Activated CD4-positive, alpha-beta T cell treated with anti-CD3 and anti-CD28 coated beads for 36 hours (primary cell): ENCODE results near the gene ATXN1. TPM values are rescaled to one million over a fixed set of nuclear protein-coding genes. Genes with fewer than 3 reads are reported as not detected.
A peak's percentile ranks its signal among the peaks of the same experiment; 100 is the strongest.

ENCODE experiments used
- ATAC-seq: fragments of 200-7000 bp; cut with Tn5 transposase; one replicate; pipeline ENCODE4 v1.10.0; 2021; ENCODE audit warnings: mild to moderate bottlenecking, moderate library complexity
- CTCF ChIA-PET: fragments of 350-600 bp; sonication (Branson Sonifier 250); formaldehyde crosslinking; loops from one replicate; lab custom pipeline; 2021; ENCODE audit warnings: antibody characterized with exemption; lab: Charles Lee
- POLR2A ChIA-PET: fragments of 350-600 bp; sonication (Branson Sonifier 250); formaldehyde crosslinking; loops from one replicate; lab custom pipeline; 2021; ENCODE audit warnings: antibody characterized with exemption, inconsistent platforms; lab: Charles Lee
- DNase-seq: peaks from one replicate; pipeline ENCODE4 v3.0.0-alpha.2; 2020
- H3K27ac Mint-ChIP-seq: one replicate; pipeline ENCODE4 v1.8.0; 2021; ENCODE audit warnings: mixed read lengths
- H3K27me3 Mint-ChIP-seq: one replicate; pipeline ENCODE4 v1.8.0; 2021; ENCODE audit warnings: mixed read lengths
- H3K36me3 Mint-ChIP-seq: one replicate; pipeline ENCODE4 v1.8.0; 2021; ENCODE audit warnings: low read depth, mixed read lengths
- H3K4me1 Mint-ChIP-seq: one replicate; pipeline ENCODE4 v1.8.0; 2021; ENCODE audit warnings: mixed read lengths
- H3K4me3 Mint-ChIP-seq: one replicate; pipeline ENCODE4 v1.8.0; 2021; ENCODE audit warnings: mild to moderate bottlenecking, moderate library complexity, mixed read lengths
- H3K9me3 Mint-ChIP-seq: one replicate; pipeline ENCODE4 v1.8.0; 2021; ENCODE audit warnings: low read depth, mixed read lengths
- intact Hi-C, 2 experiments: fragments of 100-400 bp; cut with DNase I in 1 of 2; cut with micrococcal nuclease in 1 of 2; formaldehyde crosslinking; loops; one replicate each; pipeline versions ENCODE4 v1.14.2 to v1.15.1; 2022 to 2024; cut with DNase I, micrococcal nuclease
- total RNA-seq, 2 experiments: library from RNA; stranded (reverse); gene quantifications; one replicate each; pipeline ENCODE4 v1.2.3, GENCODE V29; 2021

ATXN1 gene
- total RNA-seq, 2 experiments from 2014 or later: 19.8 to 22.8 TPM

DNA sequence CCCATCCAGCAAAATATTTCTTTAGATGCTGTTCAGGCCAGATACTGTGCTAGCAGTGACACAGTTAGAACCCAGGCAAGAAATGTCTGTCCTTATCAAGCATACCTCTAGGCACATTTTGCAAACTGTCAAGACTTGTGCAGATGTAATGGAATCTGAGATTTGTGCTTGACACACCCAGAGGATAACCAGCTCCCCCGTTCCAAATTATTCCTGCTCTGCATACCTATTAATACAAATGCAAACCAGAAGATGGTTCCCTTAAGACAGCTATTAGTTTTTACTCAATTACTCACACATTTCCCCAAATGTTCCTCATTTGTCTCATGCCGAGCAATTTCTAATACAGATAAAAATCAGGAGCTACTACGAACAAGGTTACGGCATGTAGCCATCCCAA, 40.4 kb downstream of the ATXN1 start:
- ChIA-PET CTCF (interaction anchor here (0.6 to 1.4 kb wide), 5 partner anchors 11 to 210 kb away, joined by 3 to 7 read pairs (median 3); no protein-coding TSS in a partner anchor), POLR2A (interaction anchor here (1.5 kb wide), 1 partner anchor 22 kb away, joined by 3 read pairs; no protein-coding TSS in a partner anchor)
- no peaks in the 10 kb centered on the region for H3K27me3 Mint-ChIP-seq
- peaks cover 38% of the 10 kb centered on the region for H3K4me1 Mint-ChIP-seq
- DNase-seq: no peak
- no peak overlapping the region for H3K4me3 Mint-ChIP-seq
- ATAC-seq: no peak
- H3K9me3 Mint-ChIP-seq: no peaks in the 10 kb centered on the region
- H3K27ac Mint-ChIP-seq: no peak overlapping the region
- intact Hi-C loops: loop anchor here in 1 of 2 experiments (5.0 kb wide), 1 partner anchor 39 kb away; no protein-coding TSS in a partner anchor
- peaks cover 5% of the 10 kb centered on the region for H3K36me3 Mint-ChIP-seq

DNA sequence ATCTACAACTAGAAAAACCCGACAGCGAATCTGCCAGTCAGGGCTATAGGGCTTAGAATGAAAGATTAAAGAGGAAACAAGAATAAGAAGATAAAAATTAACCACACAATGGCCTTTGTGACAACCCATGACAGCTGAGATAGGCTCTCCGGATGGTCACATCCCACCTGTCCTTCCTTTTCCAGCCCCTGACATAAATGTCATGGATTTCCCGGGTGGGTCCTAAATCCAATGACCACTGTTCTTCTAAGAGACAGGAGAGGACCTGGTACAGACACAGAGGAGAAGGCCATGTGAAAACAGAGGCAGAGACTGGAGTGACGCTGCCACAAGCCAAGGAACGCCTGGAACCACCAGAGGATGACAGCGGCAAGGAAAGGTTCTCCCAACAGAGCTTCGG, 41.8 kb downstream of the ATXN1 start:
- H3K4me3 Mint-ChIP-seq: no peak overlapping the region
- ChIA-PET POLR2A (no interaction called here), CTCF (interaction anchor here (0.6 to 1.0 kb wide), 2 partner anchors 12 to 117 kb away, joined by 3 to 4 read pairs; no protein-coding TSS in a partner anchor)
- H3K9me3 Mint-ChIP-seq: no peaks in the 10 kb centered on the region
- DNase-seq (no peak), ATAC-seq (no peak)
- H3K4me1 Mint-ChIP-seq: peaks cover 32% of the 10 kb centered on the region
- peaks cover 2% of the 10 kb centered on the region for H3K36me3 Mint-ChIP-seq
- intact Hi-C loops: no loop called here
- no peaks in the 10 kb centered on the region for H3K27me3 Mint-ChIP-seq
- H3K27ac Mint-ChIP-seq: no peak overlapping the region

DNA sequence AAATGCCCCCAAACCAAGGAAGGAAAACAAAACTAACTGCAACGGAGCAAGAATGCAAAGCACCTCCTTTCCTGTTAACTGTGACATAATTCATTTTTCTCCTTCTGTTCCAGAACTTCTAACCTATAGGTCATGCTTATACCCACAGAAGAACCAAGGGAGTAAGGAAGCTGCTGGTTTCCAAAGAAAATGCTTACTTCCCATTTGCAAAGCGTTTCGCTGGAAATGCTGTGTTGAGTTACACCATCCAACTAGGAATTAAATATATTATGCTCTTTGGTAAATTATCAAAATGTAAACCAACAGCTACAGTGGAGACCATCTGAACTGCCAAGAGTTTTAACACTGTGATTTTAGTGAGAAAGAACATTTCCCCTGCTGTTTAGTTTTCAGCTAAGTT, 42.9 kb downstream of the ATXN1 start:
- Mint-ChIP-seq H3K36me3 (peaks cover 2% of the 10 kb centered on the region), H3K4me3 (no peak overlapping the region), H3K4me1 (peaks cover 31% of the 10 kb centered on the region), H3K27ac (no peak overlapping the region), H3K9me3 (no peaks in the 10 kb centered on the region), H3K27me3 (no peaks in the 10 kb centered on the region)
- no peak for ATAC-seq
- no peak for DNase-seq
- intact Hi-C loops: no loop called here
- CTCF ChIA-PET: interaction anchor here (0.6 to 1.0 kb wide), 2 partner anchors 10 to 116 kb away, joined by 3 read pairs; no protein-coding TSS in a partner anchor
- POLR2A ChIA-PET: no interaction called here

DNA sequence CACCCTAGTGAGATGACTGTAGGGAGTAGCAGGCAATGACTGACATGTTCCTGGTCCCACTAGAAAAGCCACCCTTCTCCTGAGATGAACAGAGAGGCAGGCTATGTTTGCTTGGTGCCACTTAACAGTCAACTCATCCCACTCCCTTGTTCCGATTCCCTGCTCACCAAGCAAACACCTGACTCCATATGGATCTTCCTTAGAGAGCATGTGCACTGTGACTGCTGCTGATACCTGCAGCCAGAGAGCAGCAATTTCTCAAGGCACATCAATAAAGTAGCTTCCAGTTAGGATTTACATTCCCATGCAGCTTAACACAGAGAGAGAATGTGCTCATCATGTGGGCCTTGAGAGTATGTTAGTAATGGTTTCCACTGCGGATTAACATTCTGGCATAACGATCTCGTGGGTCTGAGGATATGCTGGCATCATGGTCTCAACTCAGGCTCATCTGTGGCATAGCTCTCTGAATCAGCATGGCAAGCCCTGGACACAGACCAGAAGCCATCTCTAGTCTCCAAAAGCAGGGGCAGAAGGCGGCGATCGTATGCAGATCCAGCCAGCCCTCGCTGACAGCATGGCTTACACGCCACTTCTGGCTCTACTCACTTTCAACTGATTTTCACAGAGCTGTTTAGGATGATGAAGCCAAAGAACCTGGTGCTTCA, 43.9 kb downstream of the ATXN1 start:
- H3K36me3 Mint-ChIP-seq: peaks cover 2% of the 10 kb centered on the region
- H3K4me1 Mint-ChIP-seq: peaks cover 34% of the 10 kb centered on the region
- intact Hi-C loops: no loop called here
- no peaks in the 10 kb centered on the region for H3K27me3 Mint-ChIP-seq
- H3K27ac Mint-ChIP-seq: no peak overlapping the region
- H3K4me3 Mint-ChIP-seq: no peak overlapping the region
- CTCF ChIA-PET: no interaction called here
- POLR2A ChIA-PET: no interaction called here
- no peaks in the 10 kb centered on the region for H3K9me3 Mint-ChIP-seq
- ATAC-seq: no peak
- DNase-seq: no peak

DNA sequence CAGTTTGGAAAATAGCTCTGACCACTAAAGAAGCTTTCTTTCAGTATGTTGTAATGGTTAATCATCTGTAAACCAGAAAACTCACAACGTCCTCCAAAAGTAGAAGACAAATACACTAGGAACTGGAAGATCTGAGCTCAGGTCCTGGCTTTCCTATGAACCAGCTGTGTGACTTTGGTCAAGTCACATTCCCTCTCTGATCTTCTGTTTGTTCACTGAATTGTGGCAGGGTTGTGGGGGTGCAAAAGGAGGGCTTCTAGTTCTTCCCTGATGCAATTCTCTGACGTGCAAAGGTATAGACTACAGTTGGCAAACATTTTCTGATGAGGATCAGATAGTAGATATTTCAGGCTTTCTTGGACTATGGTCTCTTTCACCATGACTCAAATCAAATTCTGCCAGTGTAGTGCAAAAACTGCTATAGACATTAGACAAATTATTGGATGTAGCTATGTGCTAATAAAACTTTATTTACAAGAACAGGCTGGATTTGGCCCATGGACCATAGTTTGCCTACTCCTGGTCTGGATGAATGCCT, 44.9 kb downstream of the ATXN1 start:
- H3K27me3 Mint-ChIP-seq: no peaks in the 10 kb centered on the region
- H3K4me3 Mint-ChIP-seq: no peak overlapping the region
- ChIA-PET CTCF (interaction anchor here (0.6 to 2.3 kb wide), 5 partner anchors 13 to 65 kb away, joined by 3 to 6 read pairs (median 3); no protein-coding TSS in a partner anchor), POLR2A (no interaction called here)
- peaks cover 1% of the 10 kb centered on the region for H3K36me3 Mint-ChIP-seq
- H3K9me3 Mint-ChIP-seq: no peaks in the 10 kb centered on the region
- peak overlapping the region; percentile 15 for H3K27ac Mint-ChIP-seq
- no peak for ATAC-seq
- intact Hi-C loops: no loop called here
- no peak for DNase-seq
- peaks cover 43% of the 10 kb centered on the region for H3K4me1 Mint-ChIP-seq

DNA sequence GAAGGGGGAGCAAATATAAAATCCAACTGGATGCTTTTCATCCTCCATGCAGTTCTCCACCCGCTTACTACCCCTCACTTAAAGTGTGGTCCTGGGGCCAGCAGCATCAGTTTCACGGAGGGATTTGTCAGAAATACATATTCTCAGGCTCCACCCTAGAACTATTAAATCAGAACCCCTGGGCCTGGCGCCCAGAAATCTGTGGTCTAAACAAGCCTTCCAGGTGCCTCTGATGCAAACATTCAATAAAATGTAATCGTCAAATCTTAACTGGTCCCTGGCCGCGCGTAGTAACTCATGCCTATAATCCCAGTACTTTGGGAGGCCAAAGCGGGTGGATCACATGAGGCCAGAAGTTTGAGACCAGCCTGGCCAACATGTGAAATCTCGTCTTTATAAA, 47.7 kb downstream of the ATXN1 start:
- POLR2A ChIA-PET: interaction anchor here (0.6 to 1.5 kb wide), 5 partner anchors 13 to 17 kb away, joined by 3 to 11 read pairs (median 4); no protein-coding TSS in a partner anchor
- peak overlapping the region; percentile 91 for H3K27ac Mint-ChIP-seq
- H3K36me3 Mint-ChIP-seq: peaks cover 1% of the 10 kb centered on the region

DNA sequence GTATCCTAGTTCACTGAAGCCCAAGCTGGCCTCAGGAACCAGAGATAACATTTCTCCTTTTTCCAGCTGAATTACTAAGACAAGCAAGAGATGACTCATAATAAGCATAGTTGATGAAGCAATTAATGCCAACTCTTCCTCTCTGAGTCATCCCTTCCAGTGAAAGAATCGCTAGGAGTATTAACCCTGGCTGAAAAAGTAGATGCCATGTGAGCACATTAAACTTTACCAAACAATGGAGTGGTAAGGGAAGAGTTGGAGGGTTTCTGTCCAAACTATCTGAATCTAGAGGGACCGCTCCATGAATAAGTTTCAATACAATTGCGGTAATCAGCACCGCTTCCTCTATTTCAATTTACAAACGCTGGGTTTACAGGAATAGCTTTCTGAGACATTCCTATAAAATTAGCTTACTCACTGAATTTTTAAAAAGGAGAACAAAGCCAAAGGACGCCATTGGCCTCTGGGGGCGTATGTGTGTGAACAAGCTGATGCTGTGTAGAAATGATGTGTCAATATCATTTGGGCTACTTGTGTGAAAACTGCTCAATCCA, 48.3 kb downstream of the ATXN1 start:
- Mint-ChIP-seq H3K36me3 (peaks cover 1% of the 10 kb centered on the region), H3K27ac (peak overlapping the region; percentile 91), H3K9me3 (no peaks in the 10 kb centered on the region), H3K4me3 (peak overlapping the region; percentile 45), H3K27me3 (no peaks in the 10 kb centered on the region), H3K4me1 (peaks cover 52% of the 10 kb centered on the region)
- DNase-seq (peak; percentile 57), ATAC-seq (peak; percentile 63)
- ChIA-PET POLR2A (interaction anchor here (0.6 to 1.5 kb wide), 4 partner anchors 12 to 16 kb away, joined by 3 to 11 read pairs (median 4); no protein-coding TSS in a partner anchor), CTCF (interaction anchor here (0.6 to 2.4 kb wide), 9 partner anchors 8 to 293 kb away, joined by 3 to 24 read pairs (median 3); no protein-coding TSS in a partner anchor)
- intact Hi-C loops: loop anchor here (1.0 to 5.0 kb wide), 17 partner anchors 9 to 381 kb away; partner anchors contain the start of gene ATXN1 (in 1 of the 2)

More for the DNA sequence above, 47.7 kb downstream of the ATXN1 start:
- CTCF ChIA-PET: interaction anchor here (0.9 to 2.4 kb wide), 5 partner anchors 12 to 241 kb away, joined by 3 to 24 read pairs (median 3); no protein-coding TSS in a partner anchor
- no peaks in the 10 kb centered on the region for H3K9me3 Mint-ChIP-seq
- intact Hi-C loops: loop anchor here (1.0 to 5.0 kb wide), 11 partner anchors 11 to 381 kb away; partner anchors contain the start of gene ATXN1 (in 1 of the 2)
- H3K4me1 Mint-ChIP-seq: peaks cover 51% of the 10 kb centered on the region
- DNase-seq: no peak
- no peak overlapping the region for H3K4me3 Mint-ChIP-seq
- ATAC-seq: no peak
- no peaks in the 10 kb centered on the region for H3K27me3 Mint-ChIP-seq

DNA sequence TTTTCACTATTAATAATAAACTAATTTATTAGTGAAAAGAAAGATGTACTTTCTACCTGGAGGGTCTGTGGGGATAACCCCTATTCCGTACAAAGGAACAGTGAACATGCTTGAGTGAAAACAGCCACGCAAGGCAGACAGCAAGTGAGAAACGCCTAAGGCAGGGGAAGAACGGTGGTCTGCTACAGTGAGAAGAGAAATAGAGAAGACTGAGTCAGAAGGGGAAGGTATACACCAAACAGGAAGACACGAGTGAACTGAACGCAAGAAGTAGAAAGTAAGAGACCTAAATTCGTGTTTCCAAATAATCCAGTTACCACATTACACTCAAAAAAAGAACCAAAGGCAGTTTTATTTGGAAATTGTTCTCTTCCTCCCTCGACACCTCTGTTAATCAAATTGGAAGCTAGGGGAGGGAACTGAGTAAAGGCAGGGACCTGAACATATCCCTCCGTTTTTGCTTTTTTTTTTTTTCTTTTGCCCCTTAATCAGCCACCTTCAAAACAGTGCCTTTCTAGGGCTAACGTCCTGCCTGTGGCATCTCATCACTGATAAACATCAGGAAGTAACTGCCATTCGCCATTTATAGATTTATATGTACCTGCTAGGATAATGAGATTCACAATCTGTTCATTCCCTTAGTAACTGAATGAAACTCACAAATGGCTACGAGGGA, 48.9 kb downstream of the ATXN1 start:
- H3K4me1 Mint-ChIP-seq: peaks cover 55% of the 10 kb centered on the region
- H3K4me3 Mint-ChIP-seq: peak overlapping the region; percentile 45
- H3K9me3 Mint-ChIP-seq: no peaks in the 10 kb centered on the region
- ATAC-seq (peak; percentile 80), DNase-seq (peak; percentile 53)
- POLR2A ChIA-PET: interaction anchor here (0.9 to 1.5 kb wide), 3 partner anchors 14 to 33 kb away, joined by 3 to 11 read pairs (median 5); no protein-coding TSS in a partner anchor
- H3K27me3 Mint-ChIP-seq: no peaks in the 10 kb centered on the region
- H3K27ac Mint-ChIP-seq: peak overlapping the region; percentile 91
- H3K36me3 Mint-ChIP-seq: peaks cover 1% of the 10 kb centered on the region
- intact Hi-C loops: loop anchor here (1.0 to 5.0 kb wide), 15 partner anchors 8 to 380 kb away; no protein-coding TSS in a partner anchor
- CTCF ChIA-PET: interaction anchor here (0.9 to 2.4 kb wide), 8 partner anchors 13 to 292 kb away, joined by 3 to 24 read pairs (median 3); no protein-coding TSS in a partner anchor

DNA sequence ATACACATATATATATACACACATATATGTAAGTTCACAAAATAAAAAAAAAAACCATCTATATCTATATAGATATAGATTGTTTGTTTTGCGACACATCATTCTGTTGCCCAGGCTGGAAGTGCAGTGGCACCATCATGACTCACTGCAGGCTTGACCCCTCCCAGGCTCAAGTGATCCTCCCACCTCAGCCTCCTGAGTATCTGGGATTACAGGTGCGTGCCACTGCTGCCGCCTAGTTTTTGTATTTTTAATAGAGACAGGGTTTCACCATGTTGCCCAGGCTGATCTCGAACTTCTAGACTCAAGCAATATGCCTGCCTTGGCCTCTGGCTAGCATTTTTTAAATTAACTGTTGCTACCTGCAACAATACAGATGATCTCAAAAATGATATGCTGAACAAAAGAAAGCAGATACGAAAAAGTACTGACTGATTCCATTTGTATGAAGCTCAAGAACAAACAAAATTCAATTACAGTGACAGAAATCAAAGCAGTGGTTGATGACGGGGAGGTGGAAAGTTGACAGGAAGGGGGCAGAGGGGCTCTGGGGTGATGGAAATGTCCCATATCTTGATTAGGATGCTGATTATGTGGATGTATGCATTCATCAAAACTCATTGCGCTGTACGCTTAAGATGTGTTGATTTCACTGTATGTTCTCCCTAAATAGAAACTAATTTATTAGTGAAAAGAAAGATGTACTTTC, 49.6 kb downstream of the ATXN1 start:
- Mint-ChIP-seq H3K4me3 (peak overlapping the region; percentile 45), H3K9me3 (no peaks in the 10 kb centered on the region), H3K4me1 (peaks cover 62% of the 10 kb centered on the region), H3K27me3 (no peaks in the 10 kb centered on the region), H3K36me3 (peaks cover 3% of the 10 kb centered on the region), H3K27ac (peak overlapping the region; percentile 88)
- intact Hi-C loops: loop anchor here (1.0 to 5.0 kb wide), 15 partner anchors 7 to 379 kb away; no protein-coding TSS in a partner anchor
- ATAC-seq (peak; percentile 7), DNase-seq (peak; percentile 55)
- CTCF ChIA-PET: interaction anchor here (0.9 to 2.4 kb wide), 4 partner anchors 12 to 291 kb away, joined by 3 to 24 read pairs (median 7); no protein-coding TSS in a partner anchor
- POLR2A ChIA-PET: interaction anchor here (0.9 kb wide), 1 partner anchor 33 kb away, joined by 5 read pairs; no protein-coding TSS in a partner anchor
